Stimulated activated CD4-positive, alpha-beta T cell treated with anti-CD3 and anti-CD28 coated beads, TNF-alpha, amount 100 ng/mL, for 4 hours (primary cell): ENCODE results near the gene C1D.

Source experiments
- DNase-seq, 3 experiments: peaks; one replicate each; pipeline ENCODE4 v3.0.0-alpha.2; 2020; ENCODE audit warnings: low read depth in 3 of 3

C1D gene

DNA sequence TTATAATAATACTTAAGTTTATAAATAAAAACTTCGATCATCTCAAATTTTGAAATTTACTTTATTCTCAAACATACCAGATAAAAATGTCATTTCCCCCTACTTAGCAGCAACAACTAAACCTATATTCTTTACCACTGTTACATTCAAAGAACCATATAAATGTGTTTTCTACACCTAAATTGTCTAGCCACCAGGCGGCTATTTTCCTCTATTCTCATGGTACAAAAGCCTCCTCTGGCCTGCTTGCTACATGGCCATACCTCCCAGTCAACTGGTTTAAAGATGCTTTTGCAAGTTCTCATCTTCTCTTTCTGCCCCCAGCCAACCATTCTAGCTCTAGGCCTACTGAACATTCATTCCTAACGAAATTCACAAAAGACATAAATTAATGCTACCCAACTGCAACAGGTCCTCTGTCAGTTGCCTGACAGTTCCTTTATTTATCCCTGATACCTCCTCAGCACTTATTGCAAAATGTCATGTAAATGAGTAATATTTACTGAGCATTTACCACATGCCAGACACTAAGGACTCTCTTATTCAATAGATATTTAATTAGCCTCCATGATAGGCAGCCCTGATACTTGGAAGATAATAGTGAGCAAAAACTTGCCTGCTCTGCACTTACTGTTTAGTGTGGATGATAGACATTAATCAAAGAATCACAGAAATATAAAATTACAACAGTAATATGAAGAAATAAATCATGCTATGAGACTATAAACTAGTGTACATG, 5.0 kb downstream of the C1D start:
- no peak for DNase-seq

DNA sequence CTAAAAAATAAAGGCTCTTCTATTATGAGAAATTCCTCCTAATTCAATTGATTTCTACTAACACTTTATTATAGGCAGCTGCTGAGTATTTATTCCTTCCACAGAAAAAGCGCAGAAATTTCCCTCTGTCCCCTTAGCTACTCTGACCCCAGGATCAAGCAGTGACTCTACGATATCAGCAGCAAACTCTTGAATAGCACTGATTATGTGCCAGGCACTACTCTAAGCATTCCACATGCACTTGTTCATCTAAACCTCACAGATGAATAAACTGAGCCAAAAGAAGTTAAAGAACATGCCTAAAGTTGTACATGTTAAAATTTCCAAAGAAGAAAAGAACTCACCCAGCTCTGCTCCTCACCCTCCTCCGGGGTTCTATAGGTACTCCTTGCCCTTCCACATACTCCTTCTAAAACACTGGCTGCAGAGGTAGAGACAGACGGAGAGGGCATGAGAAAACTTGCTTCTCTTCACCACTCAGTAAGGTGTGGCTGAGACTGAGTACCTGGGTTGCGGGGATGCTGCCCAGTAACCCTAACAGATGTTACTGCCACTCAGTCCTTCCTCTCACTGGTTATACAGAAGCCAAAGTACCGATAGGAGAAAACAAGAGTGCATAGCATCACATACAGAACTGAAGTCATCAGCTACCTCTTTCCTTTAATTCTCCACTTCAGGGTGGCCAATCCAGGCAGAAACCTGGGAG, 9.9 kb downstream of the C1D start:
- DNase-seq, result no peak

DNA sequence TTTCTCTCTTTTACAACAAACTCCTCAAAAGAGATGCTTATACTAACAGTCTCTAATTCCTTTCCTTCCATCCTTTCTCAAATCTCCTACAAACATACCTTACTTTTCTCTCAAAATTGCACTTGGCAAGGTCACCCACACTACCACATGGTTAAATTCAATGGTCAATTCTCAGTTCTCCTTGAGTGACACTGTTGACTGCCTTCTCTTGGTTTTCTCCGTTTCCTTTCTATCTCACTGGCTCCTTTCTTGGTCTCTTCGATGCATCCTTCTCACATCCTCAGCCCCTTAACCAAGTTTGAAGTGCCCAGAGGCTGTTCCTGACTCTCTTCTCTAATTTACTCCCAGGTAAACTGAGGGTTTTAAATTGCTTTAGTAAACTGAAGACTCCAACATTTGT, 12.5 kb downstream of the C1D start:
- DNase-seq, result no peak

DNA sequence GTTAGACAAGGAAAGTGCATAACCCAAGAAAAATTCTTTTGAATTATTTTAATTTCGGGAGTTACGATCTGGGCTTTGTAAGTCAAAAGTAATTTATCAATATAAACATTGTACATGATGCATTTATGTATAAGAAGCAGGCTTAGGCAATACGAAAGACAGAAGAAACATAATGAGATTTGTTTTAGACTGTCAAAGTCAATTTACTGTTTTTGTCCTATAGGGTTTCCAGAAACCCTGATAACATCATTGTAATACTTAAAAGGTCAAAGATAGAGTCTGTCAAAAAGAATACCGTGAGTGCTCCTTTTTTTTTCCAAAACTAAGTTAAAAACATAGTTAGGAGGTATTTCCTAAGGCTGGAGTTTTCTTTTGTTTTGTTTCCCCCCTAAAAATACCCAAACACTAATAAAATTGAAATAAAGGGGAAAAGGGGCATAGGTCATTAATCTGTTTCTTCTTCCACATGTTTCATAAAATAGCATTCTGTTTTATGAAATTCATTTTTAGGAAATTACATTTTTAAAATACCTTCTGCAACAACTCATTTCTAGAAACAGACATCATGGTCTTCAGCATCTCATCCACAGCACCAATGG, 16.1 kb downstream of the C1D start:
- DNase-seq, result no peak

DNA sequence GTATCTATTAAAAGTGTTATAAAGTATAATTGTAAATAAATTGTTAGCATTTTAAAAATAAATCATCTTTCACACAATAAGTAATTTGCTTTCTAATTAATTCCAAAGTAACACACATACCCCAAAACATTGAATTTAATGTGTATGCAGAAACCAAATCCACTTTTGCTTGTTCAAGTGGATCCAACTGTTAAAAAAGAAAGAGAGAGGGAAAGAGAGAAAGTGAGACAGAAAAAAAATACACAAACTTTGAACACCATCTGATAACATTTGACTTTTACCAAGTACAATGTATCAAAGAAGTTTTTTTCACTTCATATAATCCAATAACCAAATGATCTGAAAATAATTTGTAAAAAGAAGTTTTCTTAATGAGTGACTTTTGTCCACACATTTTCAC, 16.6 kb downstream of the C1D start:
- DNase-seq, result no peak

DNA sequence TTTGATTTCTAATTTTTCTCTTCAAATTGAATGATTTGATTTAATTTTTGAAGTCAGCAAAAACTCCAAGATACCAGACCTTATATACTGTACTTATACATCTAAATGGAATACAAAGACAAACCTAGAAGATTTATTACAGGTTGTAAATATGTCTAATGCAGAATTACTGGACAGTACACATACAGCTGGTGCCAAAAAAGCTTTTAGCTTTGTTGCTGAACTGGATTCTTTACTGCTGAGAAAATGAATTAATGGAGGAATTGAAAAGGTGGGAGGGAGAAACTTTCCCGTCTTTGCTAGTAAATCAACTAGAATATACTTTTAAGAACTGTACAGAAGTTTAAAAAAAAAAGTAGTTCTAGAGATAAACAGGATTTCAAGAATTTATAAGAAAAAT, 17.5 kb downstream of the C1D start:
- DNase-seq, result no peak

DNA sequence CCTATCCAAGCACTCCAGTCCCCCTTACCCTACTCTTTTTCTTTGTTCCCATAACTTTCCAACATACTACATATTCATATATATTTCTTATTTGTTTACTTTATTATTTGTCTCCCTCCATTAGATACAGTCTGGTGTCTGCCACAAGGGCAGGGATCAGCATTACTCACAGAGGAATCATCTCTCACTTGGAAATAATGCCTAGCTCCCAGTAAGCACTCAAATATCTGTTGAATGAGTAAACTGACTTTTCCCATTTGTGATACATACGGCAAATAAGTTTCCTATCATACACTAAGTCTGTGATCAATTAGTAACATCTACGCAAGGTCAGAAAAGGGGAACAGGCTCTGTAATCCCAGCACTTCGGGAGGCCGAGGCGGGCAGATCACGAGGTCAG, 18.7 kb downstream of the C1D start:
- no peak for DNase-seq

DNA sequence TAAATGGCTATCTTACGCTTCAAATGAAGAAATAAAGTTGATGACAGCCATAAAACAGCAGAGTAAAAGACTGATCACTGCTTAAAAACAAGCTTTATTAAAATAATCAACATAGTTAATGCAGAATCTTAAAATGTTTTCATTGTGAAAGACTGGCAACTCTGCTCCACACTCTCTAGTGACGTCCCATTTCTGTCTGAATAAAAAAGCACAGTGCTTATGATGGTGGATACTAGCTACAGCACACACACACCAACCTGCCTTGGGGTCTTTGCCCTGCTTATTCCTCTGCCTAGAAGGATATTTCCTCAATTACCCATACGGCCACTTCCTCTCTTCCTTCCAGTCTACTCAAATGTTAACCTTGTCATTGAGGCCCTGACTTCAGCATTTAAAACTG, 19.1 kb downstream of the C1D start:
- DNase-seq, result no peak

DNA sequence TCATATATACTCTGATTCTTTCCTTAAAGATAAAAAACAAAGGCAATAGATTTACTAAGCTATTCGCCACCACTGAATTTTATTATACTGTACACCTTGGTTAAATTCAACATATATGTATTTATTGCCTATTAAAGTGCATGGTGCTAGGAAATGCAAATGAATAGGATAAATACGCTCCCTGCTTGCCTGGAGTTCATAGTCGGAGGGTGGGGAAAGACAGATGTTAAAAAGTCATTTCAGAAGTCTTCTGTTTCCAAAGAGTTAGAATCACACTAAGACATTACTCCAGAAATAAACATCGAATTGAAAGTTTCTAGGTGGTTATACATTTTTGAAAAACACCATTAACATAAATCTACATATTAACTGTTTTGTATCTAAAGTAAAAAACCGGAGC, 19.8 kb downstream of the C1D start:
- no peak for DNase-seq

DNA sequence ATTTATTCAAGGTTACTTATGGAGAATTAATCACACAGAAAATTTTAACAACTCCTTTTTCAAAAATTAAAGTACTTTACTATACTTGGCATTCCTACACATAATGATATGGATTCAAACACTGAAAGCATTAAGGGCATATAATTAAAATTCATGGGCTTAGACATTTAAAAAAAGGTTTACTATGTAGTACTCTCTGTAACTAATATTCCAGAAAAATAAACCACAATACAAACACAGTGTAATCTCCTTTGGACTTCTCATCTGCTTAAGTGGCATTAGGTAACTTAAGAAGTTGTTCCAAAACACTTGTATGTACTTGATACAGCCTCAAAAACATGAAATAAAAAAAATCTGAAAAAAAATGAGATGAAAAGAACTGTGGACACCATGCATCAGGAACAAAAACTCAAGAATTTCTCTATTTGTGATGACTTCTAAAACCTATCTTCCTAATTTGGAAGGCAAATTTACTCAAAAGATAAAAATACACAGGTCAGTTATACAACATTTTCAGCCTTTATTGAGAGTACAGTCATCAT, 21.0 kb downstream of the C1D start:
- no peak for DNase-seq

DNA sequence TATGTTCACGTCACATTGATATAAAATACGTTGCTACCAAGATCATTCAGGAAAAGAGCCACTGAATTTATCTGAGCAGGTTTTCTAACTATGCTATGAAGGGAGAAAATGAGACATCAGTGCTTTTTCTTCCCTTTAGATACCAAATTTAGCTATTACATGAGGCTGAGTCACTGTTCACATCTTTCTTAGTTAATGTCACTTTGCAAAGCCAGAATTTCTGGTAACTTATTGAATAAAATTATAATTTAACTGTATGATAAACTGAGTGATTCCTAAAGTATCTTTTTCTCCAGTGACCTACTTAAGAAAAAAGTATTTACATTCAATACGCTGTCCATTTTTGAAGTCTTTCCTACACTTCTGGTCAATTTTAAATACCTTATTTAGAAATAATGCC, 22.7 kb downstream of the C1D start:
- DNase-seq, result no peak

DNA sequence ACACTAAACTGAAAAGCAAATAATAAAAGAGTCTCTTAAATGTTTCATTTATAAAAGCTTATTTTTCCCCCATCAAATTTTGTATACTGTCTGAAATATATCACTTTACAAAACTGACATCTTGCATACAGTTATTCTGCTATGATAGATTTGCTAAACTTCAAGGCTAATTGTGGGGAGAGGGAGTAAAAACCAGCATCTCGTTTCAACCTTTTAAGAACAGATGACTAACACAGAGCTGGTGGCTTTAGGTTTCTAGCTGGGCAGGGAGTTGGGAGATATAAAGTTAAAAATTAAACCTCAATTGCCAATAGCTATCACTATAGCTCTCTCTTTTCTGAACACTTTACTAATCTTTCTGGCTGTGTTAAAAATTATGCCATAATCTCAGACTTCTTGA, 23.5 kb downstream of the C1D start:
- DNase-seq, result no peak

DNA sequence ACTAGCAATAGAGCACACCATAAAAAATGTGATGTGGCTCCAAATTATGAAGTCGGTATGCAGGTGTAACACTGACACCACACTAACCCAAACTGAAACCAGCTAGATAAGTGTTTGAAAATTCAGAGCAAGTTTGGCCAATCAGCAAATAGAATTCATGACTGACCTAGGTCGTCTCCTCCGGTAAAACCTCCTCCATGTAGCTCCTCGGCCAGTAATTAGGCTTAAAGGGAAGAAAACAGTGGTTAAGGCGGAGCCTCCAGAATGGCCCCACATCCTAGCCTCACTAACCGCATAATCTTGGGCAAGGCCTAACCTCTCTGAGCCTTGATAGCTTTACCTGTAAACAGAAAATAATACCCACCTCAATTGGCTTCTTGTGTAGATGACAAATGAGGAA, 30.1 kb downstream of the C1D start:
- DNase-seq, result no peak

DNA sequence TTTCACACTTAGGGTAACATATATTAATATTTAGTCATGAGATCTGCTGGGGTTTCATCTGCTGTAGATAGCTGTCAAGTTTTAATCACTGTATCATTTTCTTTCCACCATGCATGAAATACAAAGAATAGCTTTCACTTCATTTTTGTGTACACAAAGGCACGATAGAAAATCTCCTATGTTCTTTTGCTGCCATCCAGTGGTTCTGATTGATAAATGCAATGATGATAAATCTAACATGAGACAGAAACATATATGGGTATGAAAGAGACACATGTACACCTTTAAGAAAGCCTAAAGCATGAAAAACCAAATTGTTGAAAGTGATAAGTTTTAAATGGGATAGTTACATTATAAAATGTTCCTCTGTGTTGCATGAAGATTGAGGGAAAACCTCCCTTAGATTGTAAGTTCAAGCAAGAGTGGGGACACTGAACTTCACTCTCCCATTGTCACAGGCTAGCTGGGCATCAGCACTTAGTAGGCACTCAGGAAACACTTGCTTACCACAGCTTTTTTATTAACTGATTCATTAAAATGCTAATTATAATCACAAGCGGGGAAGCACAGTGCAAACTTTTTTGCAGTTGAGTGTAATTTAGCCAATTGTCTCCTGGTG, 31.2 kb downstream of the C1D start:
- no peak for DNase-seq

DNA sequence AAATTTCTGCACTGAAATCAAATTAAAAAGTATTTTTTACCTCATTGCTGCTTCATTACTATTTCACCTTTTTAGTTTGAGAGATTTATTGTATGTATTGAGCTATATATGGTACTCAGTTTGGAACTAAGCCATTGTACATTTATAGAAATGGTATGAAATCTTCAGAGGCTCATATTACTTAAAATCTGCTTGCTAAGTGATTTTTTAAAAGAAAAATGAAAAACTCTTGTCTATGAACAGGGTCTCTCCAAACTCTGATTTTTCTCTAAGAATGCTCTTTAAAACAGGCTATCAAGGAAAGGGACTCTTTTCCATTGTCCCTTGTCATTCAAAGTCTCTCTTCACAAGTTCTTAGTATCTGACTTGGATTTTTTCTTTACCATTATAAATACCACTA, 31.8 kb downstream of the C1D start:
- DNase-seq, result no peak

DNA sequence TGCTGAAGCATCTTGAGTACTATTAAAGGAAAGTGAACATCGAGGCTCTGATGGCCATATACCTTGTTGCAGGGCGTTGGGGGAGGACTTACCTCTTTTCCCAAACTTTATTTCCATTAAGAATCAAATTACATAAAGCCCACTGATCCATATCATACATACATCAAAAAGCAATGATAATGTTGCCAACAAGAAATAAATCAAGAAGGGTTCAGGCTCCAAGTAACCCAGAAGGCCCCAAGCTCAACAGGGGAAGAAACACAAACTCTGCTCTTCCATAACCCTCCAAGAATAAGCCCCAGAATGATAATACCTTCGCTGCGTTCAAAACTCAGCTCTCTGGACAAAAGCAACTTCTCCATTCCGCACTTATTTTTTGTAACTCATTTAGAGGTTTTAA, 32.3 kb downstream of the C1D start:
- DNase-seq, result no peak

DNA sequence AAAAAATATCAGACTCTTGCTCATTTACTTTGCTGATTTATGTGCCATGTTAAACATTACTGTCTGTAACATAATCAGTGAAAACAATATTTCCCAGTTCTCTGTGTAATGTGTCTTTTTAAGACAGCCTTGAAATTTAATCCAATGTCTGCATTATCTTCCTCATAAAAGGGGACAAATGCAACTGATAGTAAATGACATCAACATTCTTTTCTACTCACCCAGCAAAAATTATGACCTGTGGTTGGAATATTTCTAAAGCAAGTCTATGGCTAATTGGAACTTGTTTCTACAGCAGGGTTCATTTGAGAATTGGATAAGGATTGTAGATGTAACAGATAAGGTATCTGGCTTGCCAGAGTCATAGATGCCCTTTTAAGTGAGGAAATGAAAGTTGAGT, 34.8 kb downstream of the C1D start:
- DNase-seq, result no peak

DNA sequence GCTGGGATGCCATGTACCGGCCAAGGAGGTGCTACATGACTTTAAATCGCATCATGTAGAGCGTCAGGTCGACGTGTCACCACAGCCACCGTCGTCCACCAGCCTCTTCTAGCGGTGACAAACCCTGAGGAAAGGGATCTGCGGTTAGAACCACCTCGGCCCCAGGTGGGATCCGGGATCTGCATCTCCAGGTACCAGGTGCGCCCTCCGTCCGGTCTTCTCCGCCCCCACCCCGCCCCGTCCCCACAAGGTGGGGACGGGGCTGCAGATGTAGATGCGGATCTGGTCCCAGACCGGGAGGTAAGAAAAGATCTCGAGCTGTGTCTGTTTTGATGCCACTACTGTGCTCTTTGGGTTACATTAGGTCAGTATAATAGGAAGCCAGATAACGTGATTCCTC, 38.4 kb downstream of the C1D start:
- no peak for DNase-seq

DNA sequence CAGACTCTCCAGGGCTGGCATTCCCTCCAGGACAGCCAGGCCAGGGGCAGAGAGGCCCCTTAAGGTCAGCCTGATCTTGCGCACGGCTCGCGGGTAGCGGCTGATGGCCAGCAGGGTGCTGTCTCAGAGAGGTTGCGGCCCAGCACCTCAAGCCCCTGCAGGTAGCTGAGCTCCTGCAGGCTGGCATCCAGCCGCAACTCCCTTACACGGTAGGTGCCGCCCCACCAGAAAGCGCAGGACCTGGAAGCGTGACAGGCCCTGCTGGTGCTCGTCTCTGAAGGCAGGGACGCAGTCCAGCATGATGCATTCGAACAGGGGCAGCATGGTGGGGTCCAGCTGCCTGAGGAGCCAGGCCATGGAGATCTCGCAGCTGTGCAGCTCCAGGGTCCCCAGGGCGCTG, 38.9 kb downstream of the C1D start:
- no peak for DNase-seq

DNA sequence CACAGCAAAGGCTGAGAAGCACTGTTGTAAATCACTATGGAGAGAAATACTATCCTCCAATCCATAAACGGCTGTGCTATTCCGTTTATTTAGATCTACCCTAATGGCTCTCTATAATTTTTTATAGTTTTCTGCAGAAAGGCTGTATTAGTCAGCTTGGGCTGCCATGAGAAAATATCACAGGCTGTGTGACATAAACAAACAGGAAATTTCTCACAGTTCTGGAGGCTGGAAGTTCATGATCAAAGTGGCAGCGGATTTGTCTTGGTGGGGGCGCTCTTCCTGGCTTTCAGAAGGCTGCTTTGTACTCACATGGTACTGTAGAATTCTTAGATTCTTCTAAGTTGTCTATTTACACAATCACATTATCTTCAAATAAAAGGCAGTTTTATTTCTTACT, 44.1 kb downstream of the C1D start:
- no peak for DNase-seq

DNA sequence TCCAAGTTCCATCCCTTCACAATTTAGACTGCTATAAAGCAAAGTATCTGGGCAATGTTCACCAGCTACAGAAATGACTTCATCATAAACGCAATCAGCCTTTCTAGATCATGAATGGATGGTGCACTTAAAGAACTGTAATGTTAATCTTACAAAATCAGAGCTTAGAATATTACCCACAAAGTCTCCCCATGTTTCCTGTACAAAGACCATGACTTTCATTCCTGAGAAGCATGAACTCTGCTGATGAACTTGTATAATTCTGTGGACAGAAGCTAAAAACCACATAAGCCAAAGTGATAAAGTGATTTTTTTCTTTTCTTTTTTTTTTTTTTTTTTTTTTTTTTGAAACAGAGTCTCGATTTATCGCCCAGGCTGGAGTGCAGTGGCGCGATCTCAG, 53.3 kb downstream of the C1D start:
- no peak for DNase-seq

DNA sequence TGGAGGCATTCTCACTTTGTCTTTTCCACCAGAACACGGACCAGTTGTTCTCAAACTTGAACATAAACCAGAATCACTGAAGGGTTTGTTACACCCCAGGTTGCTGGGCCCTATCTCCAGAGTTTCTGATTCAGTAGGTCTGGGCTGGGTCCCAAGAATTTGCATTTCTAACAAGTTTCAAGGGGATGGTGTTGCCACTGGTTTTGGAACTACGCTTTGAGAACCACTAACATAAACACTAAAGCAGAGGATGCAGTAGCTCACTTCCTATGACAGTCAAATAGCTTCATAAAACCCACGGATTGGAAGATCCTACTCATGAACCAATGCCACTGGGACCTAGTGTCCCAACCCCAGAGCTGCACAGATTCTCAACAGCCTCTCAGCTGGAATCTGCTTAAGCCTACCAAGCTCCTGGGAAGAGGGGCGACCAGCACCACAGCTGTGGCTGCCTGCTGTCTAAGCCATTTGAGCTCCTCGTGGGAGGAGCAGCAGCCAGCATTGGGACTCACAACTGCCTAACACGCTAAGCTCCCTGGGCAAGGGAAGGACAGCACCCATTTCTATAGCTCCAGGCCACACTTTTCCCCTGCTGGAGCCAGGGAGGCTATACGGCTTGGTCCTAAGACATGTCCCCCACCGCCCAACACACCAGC, 62.5 kb downstream of the C1D start:
- no peak for DNase-seq
